H1 (cell line): ENCODE data around the gene IDUA. TPM values are rescaled to one million over a fixed set of nuclear protein-coding genes. Genes with fewer than 3 reads are reported as not detected.

Experiments
- polyA plus RNA-seq, 7 experiments: library from polyadenylated mRNA; depleted of rRNA in 3 of 7; stranded (reverse) in 5 of 7; unstranded in 2 of 7; fragments of >200 nt in 5 of 7; fragments of 200-250 nt in 2 of 7; gene quantifications; 1 replicate in 5 of 7; 2 replicates in 1 of 7; 4 replicates in 1 of 7; pipeline versions ENCODE4 v1.2.1 to v1.2.3, GENCODE V29; 2011 to 2013; ENCODE audit warnings: missing spikeins in 2 of 7, mixed read lengths in 2 of 7
- total RNA-seq: library from RNA; stranded (reverse); fragmentation: NEBNext Ultra II Directional; extraction: Animal tissue kit (Norgen Biotek cat#: 25700); gene quantifications from 2 replicates; pipeline ENCODE4 v1.2.1, GENCODE V29; 2021

Gene IDUA
- total and polyA plus RNA-seq, 2 of the 8 experiments (the other 6 are each of a cell fraction or from before 2014, with no cell fraction given), result 2.8 to 4.8 TPM

Other genes starting within 250 kb of the IDUA start
- gene CPLX1, start 160.9 kb upstream of the IDUA start, total RNA-seq, result 0.56 and 0.67 TPM in 2 replicates
- 0.32 and 1.3 TPM in 2 replicates for gene CPLX1, start 160.9 kb upstream of the IDUA start, polyA plus RNA-seq (2011; rRNA removed)
- 70.8 and 76.9 TPM in 2 replicates for gene GAK, start 54.7 kb upstream of the IDUA start, total RNA-seq
- 31.5 and 50.3 TPM in 2 replicates for gene GAK, start 54.7 kb upstream of the IDUA start, polyA plus RNA-seq (2011; rRNA removed)
- 3.0 and 4.9 TPM in 2 replicates for gene TMEM175, start 54.6 kb upstream of the IDUA start, total RNA-seq
- gene TMEM175, start 54.6 kb upstream of the IDUA start, polyA plus RNA-seq (2011; rRNA removed), result 20.7 and 32.8 TPM in 2 replicates
- 9.3 and 9.7 TPM in 2 replicates for gene DGKQ, start 13.5 kb upstream of the IDUA start, total RNA-seq
- gene DGKQ, start 13.5 kb upstream of the IDUA start, polyA plus RNA-seq (2011; rRNA removed), result 7.3 and 14.5 TPM in 2 replicates
- not detected in 2 replicates for gene SLC26A1, start 6.4 kb downstream of the IDUA start, total RNA-seq
- 0.11 and 0.14 TPM in 2 replicates for gene SLC26A1, start 6.4 kb downstream of the IDUA start, polyA plus RNA-seq (2011; rRNA removed)
- 18.8 and 18.9 TPM in 2 replicates for gene FGFRL1, start 24.6 kb downstream of the IDUA start, total RNA-seq
- gene FGFRL1, start 24.6 kb downstream of the IDUA start, polyA plus RNA-seq (2011; rRNA removed), result 34.6 and 38.9 TPM in 2 replicates
- 3.4 and 3.9 TPM in 2 replicates for gene RNF212, start 126.5 kb downstream of the IDUA start, total RNA-seq
- 3.7 and 5.4 TPM in 2 replicates for gene RNF212, start 126.5 kb downstream of the IDUA start, polyA plus RNA-seq (2011; rRNA removed)
- gene SPON2, start 185.5 kb downstream of the IDUA start, total RNA-seq, result 2.8 and 3.2 TPM in 2 replicates
- 2.8 and 5.2 TPM in 2 replicates for gene SPON2, start 185.5 kb downstream of the IDUA start, polyA plus RNA-seq (2011; rRNA removed)